ENCODE measurements around the gene AKIRIN1. TPM values are rescaled to one million over a fixed set of nuclear protein-coding genes. Genes with fewer than 3 reads are reported as not detected.
A peak's percentile ranks its signal among the peaks of the same experiment; 100 is the strongest.

Gene AKIRIN1
- total RNA-seq, 2 donors from 2014 or later = 128 to 137 TPM

GRCh38 chr1:38997901-38998190, 6.8 kb downstream of the AKIRIN1 start:
- no peak for TF ChIP-seq CTCF (conservative IDR thresholded peaks at IDR 0.05)
- H3K9ac ChIP-seq (ENCODE audit: extremely low read depth, low read length, poor library complexity, severe bottlenecking) = no peak overlapping the region
- Mint-ChIP-seq H3K4me1 (peaks cover 42% of the 10 kb centered on the region), H3K27ac (peak overlapping the region; percentile 35), H3K9me3 (no peaks in the 10 kb centered on the region), H3K36me3 (ENCODE audit: low read depth) (peaks cover 83% of the 10 kb centered on the region), H3K4me3 (peak overlapping the region; percentile 42), H3K27me3 (ENCODE audit: insufficient read depth) (no peaks in the 10 kb centered on the region)
- H3K4me3 ChIP-seq (ENCODE audit: low read length) = no peak overlapping the region
- H3K27me3 ChIP-seq (ENCODE audit: control insufficient read depth, insufficient read depth, low read length, poor library complexity, severe bottlenecking) = no peaks in the 10 kb centered on the region
- no peak overlapping the region for H3K27ac ChIP-seq (ENCODE audit: low read depth, low read length)
- no peaks in the 10 kb centered on the region for H3K9me3 ChIP-seq (ENCODE audit: control insufficient read depth, low read length)
- peaks cover 89% of the 10 kb centered on the region for H3K36me3 ChIP-seq (ENCODE audit: control insufficient read depth, insufficient read depth, low read length)
- H3K4me1 ChIP-seq (ENCODE audit: control insufficient read depth, insufficient read depth, low read length) = peaks cover 5% of the 10 kb centered on the region
- 80% methylated on average over 2 to 3 of the region's 3 CpGs for WGBS, 2 experiments (ENCODE audit: insufficient coverage in 1 of 2, insufficient read length in 1 of 2)
- DNase-seq = no peak

GRCh38 chr1:39001516-39002421, 10.7 kb downstream of the AKIRIN1 start:
- Histone ChIP-seq H3K4me3 (ENCODE audit: low read length) (no peak overlapping the region), H3K36me3 (ENCODE audit: control insufficient read depth, insufficient read depth, low read length) (peaks cover 96% of the 10 kb centered on the region), H3K27ac (ENCODE audit: low read depth, low read length) (no peak overlapping the region), H3K4me1 (ENCODE audit: control insufficient read depth, insufficient read depth, low read length) (peaks cover 5% of the 10 kb centered on the region), H3K9ac (ENCODE audit: extremely low read depth, low read length, poor library complexity, severe bottlenecking) (no peak overlapping the region), H3K9me3 (ENCODE audit: control insufficient read depth, low read length) (no peaks in the 10 kb centered on the region), H3K27me3 (ENCODE audit: control insufficient read depth, insufficient read depth, low read length, poor library complexity, severe bottlenecking) (no peaks in the 10 kb centered on the region)
- no peak for TF ChIP-seq CTCF (conservative IDR thresholded peaks at IDR 0.05)
- H3K27me3 Mint-ChIP-seq (ENCODE audit: insufficient read depth) = no peaks in the 10 kb centered on the region
- peak overlapping the region; percentile 2 for H3K4me3 Mint-ChIP-seq
- H3K36me3 Mint-ChIP-seq (ENCODE audit: low read depth) = peaks cover 86% of the 10 kb centered on the region
- no peaks in the 10 kb centered on the region for H3K9me3 Mint-ChIP-seq
- peaks cover 23% of the 10 kb centered on the region for H3K4me1 Mint-ChIP-seq
- peak overlapping the region; percentile 31 for H3K27ac Mint-ChIP-seq
- DNase-seq = no peak
- 83 to 87% methylated on average over 4 to 5 of the region's 5 CpGs for WGBS, 2 experiments (ENCODE audit: insufficient coverage in 1 of 2, insufficient read length in 1 of 2)

- no peak overlapping the region for H3K9ac ChIP-seq (ENCODE audit: extremely low read depth, low read length, poor library complexity, severe bottlenecking)
- H3K4me1 Mint-ChIP-seq = peaks cover 10% of the 10 kb centered on the region
- no peak overlapping the region for H3K27ac Mint-ChIP-seq
- peaks cover 89% of the 10 kb centered on the region for H3K36me3 Mint-ChIP-seq (ENCODE audit: low read depth)
- no peak overlapping the region for H3K27ac ChIP-seq (ENCODE audit: low read depth, low read length)
- WGBS, 2 experiments (ENCODE audit: insufficient coverage in 1 of 2, insufficient read length in 1 of 2) = 97 to 100% methylated on average over 2 to 3 of the region's 3 CpGs
- H3K36me3 ChIP-seq (ENCODE audit: control insufficient read depth, insufficient read depth, low read length) = peaks cover 96% of the 10 kb centered on the region
- no peak for DNase-seq
- no peak overlapping the region for H3K4me3 ChIP-seq (ENCODE audit: low read length)
- no peaks in the 10 kb centered on the region for H3K27me3 ChIP-seq (ENCODE audit: control insufficient read depth, insufficient read depth, low read length, poor library complexity, severe bottlenecking)
- H3K4me3 Mint-ChIP-seq = no peak overlapping the region
- no peaks in the 10 kb centered on the region for H3K9me3 ChIP-seq (ENCODE audit: control insufficient read depth, low read length)
- TF ChIP-seq CTCF (conservative IDR thresholded peaks at IDR 0.05) = no peak
- H3K4me1 ChIP-seq (ENCODE audit: control insufficient read depth, insufficient read depth, low read length) = no peaks in the 10 kb centered on the region
- no peaks in the 10 kb centered on the region for H3K9me3 Mint-ChIP-seq
- no peaks in the 10 kb centered on the region for H3K27me3 Mint-ChIP-seq (ENCODE audit: insufficient read depth)
These were observed 12.2 kb downstream of the AKIRIN1 start for GRCh38 chr1:39003281-39003680.
